UCSD-AML1 (cell line): Measurements from ENCODE around the gene GPR157.
A peak's percentile ranks its signal among the peaks of the same experiment; 100 is the strongest.
"Not testable (repeated sequence)": the region's sequence is repeated elsewhere in the genome, so short reads cannot be mapped to it uniquely, and the experiment has no call there.

Experiments
- DNase-seq: peaks from one replicate; lab custom pipeline; 2025; ENCODE audit not compliant: unreplicated experiment; lab: John Stamatoyannopoulos, UW

GPR157 gene

GRCh38 chr1:9128520-9129265 lies at the start of gene GPR157:
GPR157 (minus strand) TSS chr1:9129102; CDS start chr1:9129027, 75 bp downstream.
- peak; percentile 87 for DNase-seq

- no peak for DNase-seq
Observed at GRCh38 chr1:9174762-9175161, 45.9 kb upstream of the GPR157 start.

GRCh38 chr1:9174243-9174642 lies 45.3 kb upstream of the GPR157 start:
- no peak for DNase-seq

GRCh38 chr1:9169601-9170137 lies 40.8 kb upstream of the GPR157 start:
- DNase-seq, result no peak

- no peak for DNase-seq
Observed at GRCh38 chr1:9167638-9168037, 38.7 kb upstream of the GPR157 start.

- no peak for DNase-seq
Observed at GRCh38 chr1:9166289-9167235, 37.7 kb upstream of the GPR157 start.

GRCh38 chr1:9165396-9165795 lies 36.5 kb upstream of the GPR157 start:
- no peak for DNase-seq

GRCh38 chr1:9164919-9165318 lies 36.0 kb upstream of the GPR157 start:
- no peak for DNase-seq

- DNase-seq, result no peak
Observed at GRCh38 chr1:9164532-9164900, 35.6 kb upstream of the GPR157 start.

GRCh38 chr1:9161963-9162362 lies 33.1 kb upstream of the GPR157 start:
- no peak for DNase-seq

GRCh38 chr1:9161342-9161741 lies 32.4 kb upstream of the GPR157 start:
- no peak for DNase-seq

GRCh38 chr1:9160079-9160717 lies 31.3 kb upstream of the GPR157 start:
- DNase-seq, result no peak

GRCh38 chr1:9155879-9156278 lies 27.0 kb upstream of the GPR157 start:
- no peak for DNase-seq

GRCh38 chr1:9155405-9155804 lies 26.5 kb upstream of the GPR157 start:
- DNase-seq, result not testable (repeated sequence)

- DNase-seq, result no peak
Observed at GRCh38 chr1:9153152-9153551, 24.2 kb upstream of the GPR157 start.

GRCh38 chr1:9152535-9152934 lies 23.6 kb upstream of the GPR157 start:
- no peak for DNase-seq

- DNase-seq, result no peak
Observed at GRCh38 chr1:9151328-9151860, 22.5 kb upstream of the GPR157 start.

- DNase-seq, result no peak
Observed at GRCh38 chr1:9150582-9151327, 21.9 kb upstream of the GPR157 start.

- DNase-seq, result no peak
Observed at GRCh38 chr1:9149837-9150581, 21.1 kb upstream of the GPR157 start.

- no peak for DNase-seq
Observed at GRCh38 chr1:9149151-9149550, 20.2 kb upstream of the GPR157 start.
